OCI-LY7 (cell line): ENCODE measurements around the gene CTSZ. TPM values are rescaled to one million over a fixed set of nuclear protein-coding genes. Genes with fewer than 3 reads are reported as not detected.

Experiments used
- BruUV-seq: library from RNA; stranded (reverse); fragments of 400-500 nt; replicated peaks from 2 replicates; lab custom pipeline; 2021; lab: Mats Ljungman, UMichigan
- CTCF ChIA-PET: fragments of 300-600 bp; sonication (Branson Sonifier 250); formaldehyde crosslinking; loops from one replicate; lab custom pipeline; 2022; ENCODE audit warnings: antibody characterized with exemption; ENCODE audit not compliant: unreplicated experiment; lab: Charles Lee
- POLR2A ChIA-PET: fragments of 300-600 bp; sonication (Branson Sonifier 250); formaldehyde crosslinking; loops from one replicate; lab custom pipeline; 2022; ENCODE audit warnings: antibody characterized with exemption; lab: Charles Lee
- DNase-seq: peaks from one replicate; pipeline ENCODE4 v3.0.0-alpha.2; 2015; ENCODE audit warnings: low spot score
- H2AFZ ChIP-seq: fragments of 200-600 bp; sonication (generic), shearing (Covaris generic); 2 replicates; pipeline ENCODE4 v1.6.1; 2014; ENCODE audit warnings: mild to moderate bottlenecking, antibody characterized with exemption, low read length, moderate library complexity
- H3K27ac ChIP-seq: fragments of 200-600 bp; sonication (generic); 2 replicates; pipeline ENCODE4 v1.5.1; 2014; ENCODE audit warnings: mixed run types, low read depth, mild to moderate bottlenecking, moderate library complexity, low read length, inconsistent platforms; ENCODE audit not compliant: poor library complexity, severe bottlenecking
- H3K36me3 ChIP-seq: fragments of 200-600 bp; sonication (generic); 2 replicates; pipeline ENCODE4 v1.6.1; 2014; ENCODE audit warnings: mild to moderate bottlenecking, antibody characterized with exemption, low read length, moderate library complexity, mixed read lengths; ENCODE audit not compliant: insufficient read depth
- H3K4me1 ChIP-seq: fragments of 200-600 bp; sonication (generic); 2 replicates; pipeline ENCODE4 v1.5.1; 2014; ENCODE audit warnings: mild to moderate bottlenecking, low read length; ENCODE audit not compliant: insufficient read depth, poor library complexity, severe bottlenecking
- H3K4me2 ChIP-seq: fragments of 200-600 bp; sonication (generic); 2 replicates; pipeline ENCODE4 v1.6.1; 2014; ENCODE audit warnings: mild to moderate bottlenecking, low read length
- H3K4me3 ChIP-seq: fragments of 200-600 bp; sonication (generic); 2 replicates; pipeline ENCODE4 v1.5.1; 2014; ENCODE audit warnings: mild to moderate bottlenecking, low read depth, low read length; ENCODE audit not compliant: poor library complexity, severe bottlenecking
- H3K79me2 ChIP-seq: fragments of 200-600 bp; sonication (generic); 2 replicates; pipeline ENCODE4 v1.6.1; 2016; ENCODE audit warnings: low read depth, mild to moderate bottlenecking, low read length, moderate library complexity, mixed read lengths; ENCODE audit not compliant: insufficient read depth
- H3K9me2 ChIP-seq: fragments of 200-600 bp; sonication (generic); 2 replicates; pipeline ENCODE4 v1.6.1; 2016; ENCODE audit warnings: mild to moderate bottlenecking, low read length, mixed read lengths; ENCODE audit not compliant: insufficient read depth
- H3K9me3 ChIP-seq: fragments of 200-600 bp; sonication (generic); 2 replicates; pipeline ENCODE4 v1.6.1; 2014; ENCODE audit warnings: mild to moderate bottlenecking, mixed run types, low read length, mixed read lengths
- H4K20me1 ChIP-seq: fragments of 200-600 bp; sonication (generic); 2 replicates; pipeline ENCODE4 v1.6.1; 2014; ENCODE audit warnings: mild to moderate bottlenecking, antibody characterized with exemption, low read length, moderate library complexity, mixed read lengths; ENCODE audit not compliant: insufficient read depth
- EZH2phosphoT487 ChIP-seq: fragments of 200-600 bp; sonication (generic); IDR thresholded peaks from 2 replicates; pipeline ENCODE4 v1.6.1; 2018; ENCODE audit warnings: low read depth, borderline replicate concordance, mild to moderate bottlenecking, mixed run types, antibody characterized with exemption, low read length, moderate library complexity, mixed read lengths
- intact Hi-C: fragments of 100-400 bp; cut with micrococcal nuclease; formaldehyde crosslinking; loops from one replicate; pipeline ENCODE4 v1.10.0; 2022; ENCODE audit not compliant: unreplicated experiment
- total RNA-seq, 2 experiments: library from RNA; depleted of rRNA in 1 of 2; stranded (reverse); fragments of >200 nt in 1 of 2; shearing (Covaris generic) in 1 of 2; gene quantifications; 2 replicates each; pipeline ENCODE4 v1.2.3, GENCODE V29; 2014 to 2022
- TF ChIP-seq, protein P1 (sequence below): fragments of 200-600 bp; sonication (generic); conservative IDR thresholded peaks from 2 replicates; pipeline ENCODE4 v1.5.1; 2014; ENCODE audit warnings: mild to moderate bottlenecking, antibody characterized with exemption, low read length, moderate library complexity, mixed read lengths

CTSZ gene
- total RNA-seq, 2 experiments from 2014 or later = 50.5 to 114 TPM

DNA sequence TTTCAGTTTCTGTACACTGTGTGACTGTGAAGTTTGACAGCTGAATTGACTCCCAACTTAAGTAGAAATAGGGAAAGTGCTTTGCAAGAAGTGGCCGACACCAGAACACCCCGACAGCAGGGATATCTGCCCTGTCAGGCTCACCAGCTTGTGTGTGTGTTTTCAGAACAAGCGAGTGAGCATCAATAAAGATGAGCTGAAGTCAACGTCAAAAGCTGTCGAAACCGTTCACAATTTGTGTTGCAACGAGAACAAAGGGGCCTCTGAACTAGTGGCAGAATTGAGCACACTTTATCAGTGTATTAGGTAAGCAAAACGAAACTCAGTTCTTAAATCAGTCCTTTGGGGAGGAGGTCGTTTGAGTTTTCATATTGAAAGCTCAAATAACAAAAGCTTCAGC, 15.3 kb downstream of the CTSZ start:
- CTCF ChIA-PET = interaction anchor here (0.6 kb wide), 1 partner anchor 17 kb away, joined by 3 read pairs; no protein-coding TSS in a partner anchor
- no peaks in the 10 kb centered on the region for H3K9me3 ChIP-seq
- H3K79me2 ChIP-seq = no peaks in the 10 kb centered on the region
- H4K20me1 ChIP-seq = peaks cover 7% of the 10 kb centered on the region; the same call in 1 of the 2 replicates
- BruUV-seq = no TSS peak
- H3K4me2 ChIP-seq = no peak overlapping the region
- POLR2A ChIA-PET = interaction anchor here (0.9 to 2.1 kb wide), 3 partner anchors 10 to 52 kb away, joined by 3 to 5 read pairs (median 3); no protein-coding TSS in a partner anchor
- no peak overlapping the region for H3K4me3 ChIP-seq
- TF ChIP-seq, protein P1, sequence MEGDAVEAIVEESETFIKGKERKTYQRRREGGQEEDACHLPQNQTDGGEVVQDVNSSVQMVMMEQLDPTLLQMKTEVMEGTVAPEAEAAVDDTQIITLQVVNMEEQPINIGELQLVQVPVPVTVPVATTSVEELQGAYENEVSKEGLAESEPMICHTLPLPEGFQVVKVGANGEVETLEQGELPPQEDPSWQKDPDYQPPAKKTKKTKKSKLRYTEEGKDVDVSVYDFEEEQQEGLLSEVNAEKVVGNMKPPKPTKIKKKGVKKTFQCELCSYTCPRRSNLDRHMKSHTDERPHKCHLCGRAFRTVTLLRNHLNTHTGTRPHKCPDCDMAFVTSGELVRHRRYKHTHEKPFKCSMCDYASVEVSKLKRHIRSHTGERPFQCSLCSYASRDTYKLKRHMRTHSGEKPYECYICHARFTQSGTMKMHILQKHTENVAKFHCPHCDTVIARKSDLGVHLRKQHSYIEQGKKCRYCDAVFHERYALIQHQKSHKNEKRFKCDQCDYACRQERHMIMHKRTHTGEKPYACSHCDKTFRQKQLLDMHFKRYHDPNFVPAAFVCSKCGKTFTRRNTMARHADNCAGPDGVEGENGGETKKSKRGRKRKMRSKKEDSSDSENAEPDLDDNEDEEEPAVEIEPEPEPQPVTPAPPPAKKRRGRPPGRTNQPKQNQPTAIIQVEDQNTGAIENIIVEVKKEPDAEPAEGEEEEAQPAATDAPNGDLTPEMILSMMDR = no peak
- TF ChIP-seq EZH2phosphoT487 = no peak
- intact Hi-C loops = no loop called here
- no peaks in the 10 kb centered on the region for H3K9me2 ChIP-seq
- H3K36me3 ChIP-seq = peaks cover 100% of the 10 kb centered on the region
- H3K4me1 ChIP-seq = peaks cover 11% of the 10 kb centered on the region
- no peak for DNase-seq
- no peak overlapping the region for H2AFZ ChIP-seq
- H3K27ac ChIP-seq = no peak overlapping the region

DNA sequence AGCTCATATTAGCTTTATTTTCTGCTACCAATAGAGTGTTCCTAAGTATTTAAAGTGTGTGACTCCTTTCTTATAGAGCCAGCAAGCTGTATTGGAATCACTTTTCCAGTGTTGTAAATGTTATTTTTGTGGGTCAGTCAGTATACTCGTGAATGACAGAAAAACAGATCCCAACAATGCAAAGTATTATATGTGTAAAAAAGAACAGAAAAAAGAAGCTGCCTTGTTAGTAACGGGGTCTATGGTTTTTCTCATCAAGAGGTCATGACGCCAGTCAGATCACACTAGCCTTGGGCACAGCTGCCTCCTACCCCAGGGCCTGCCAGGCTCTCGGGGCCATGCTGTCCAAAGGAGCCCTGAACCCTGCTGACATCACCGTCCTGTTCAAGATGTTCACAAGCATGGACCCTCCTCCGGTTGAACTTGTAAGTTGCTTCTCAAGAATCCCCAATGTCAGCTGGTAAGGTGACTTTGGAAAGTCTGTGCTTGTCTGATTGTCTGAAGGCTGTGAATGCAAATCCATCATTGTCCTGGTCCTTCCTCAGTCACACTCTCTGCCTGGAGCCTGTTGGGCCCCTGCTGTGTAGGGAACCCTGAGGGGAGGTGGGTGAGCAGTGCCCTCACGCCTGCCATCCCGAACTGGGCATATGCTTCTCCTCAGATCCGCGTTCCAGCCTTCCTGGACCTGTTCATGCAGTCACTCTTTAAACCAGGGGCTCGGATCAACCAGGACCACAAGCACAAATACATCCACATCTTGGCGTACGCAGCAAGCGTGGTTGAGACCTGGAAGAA, 16.2 kb downstream of the CTSZ start:
- POLR2A ChIA-PET = no interaction called here
- Histone ChIP-seq H3K9me2 (no peaks in the 10 kb centered on the region), H3K4me3 (no peak overlapping the region), H3K4me2 (no peak overlapping the region), H3K27ac (no peak overlapping the region), H3K4me1 (peaks cover 11% of the 10 kb centered on the region), H4K20me1 (peaks cover 5% of the 10 kb centered on the region; the same call in 1 of the 2 replicates), H3K79me2 (peaks cover 6% of the 10 kb centered on the region), H3K36me3 (peaks cover 100% of the 10 kb centered on the region), H2AFZ (no peak overlapping the region), H3K9me3 (no peaks in the 10 kb centered on the region)
- no TSS peak for BruUV-seq
- intact Hi-C loops = no loop called here
- CTCF ChIA-PET = no interaction called here
- DNase-seq = no peak
- no peak for TF ChIP-seq EZH2phosphoT487
- TF ChIP-seq, protein P1 = no peak

DNA sequence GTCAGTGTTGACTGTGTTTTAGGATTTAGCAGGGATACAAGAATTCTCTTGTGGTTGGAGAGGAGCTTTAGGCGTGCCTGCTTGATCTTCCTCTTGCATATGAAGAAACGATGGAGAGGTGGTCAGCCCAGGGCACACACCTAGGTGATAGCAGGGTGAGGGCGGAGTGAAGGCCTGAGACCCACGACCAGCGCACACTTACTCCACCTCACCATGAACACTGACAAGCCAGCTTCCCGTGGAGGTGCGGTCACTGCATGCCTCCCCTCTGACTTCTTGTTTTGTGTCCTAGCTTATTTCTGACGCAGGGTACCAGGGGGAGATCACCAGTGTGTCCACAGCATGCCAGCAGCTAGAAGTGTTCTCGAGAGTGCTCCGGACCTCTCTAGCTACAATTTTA, 17.9 kb downstream of the CTSZ start:
- intact Hi-C loops = no loop called here
- Histone ChIP-seq H3K27ac (no peak overlapping the region), H3K9me2 (no peaks in the 10 kb centered on the region), H3K79me2 (peaks cover 22% of the 10 kb centered on the region), H4K20me1 (peaks cover 9% of the 10 kb centered on the region; the same call in 1 of the 2 replicates), H2AFZ (no peak overlapping the region), H3K4me1 (peaks cover 23% of the 10 kb centered on the region), H3K36me3 (peaks cover 99% of the 10 kb centered on the region), H3K4me2 (no peak overlapping the region), H3K9me3 (no peaks in the 10 kb centered on the region), H3K4me3 (no peak overlapping the region)
- ChIA-PET CTCF (no interaction called here), POLR2A (no interaction called here)
- BruUV-seq = TSS peak; percentile 34
- no peak for DNase-seq
- TF ChIP-seq, protein P1 = no peak
- no peak for TF ChIP-seq EZH2phosphoT487
